Activated naive CD4-positive, alpha-beta T cell treated with anti-CD3 and anti-CD28 coated beads, Interleukin-2, amount 10 ng/mL, durations not matched to agents 7 days and 5 days (primary cell): ENCODE measurements around the gene GLT1D1.

ENCODE experiments used
- CTCF ChIA-PET: fragments of 350-600 bp; sonication (Branson Sonifier 250); formaldehyde crosslinking; loops from one replicate; lab custom pipeline; 2021; ENCODE audit warnings: antibody characterized with exemption; lab: Charles Lee
- DNase-seq: peaks from one replicate; pipeline ENCODE4 v3.0.0-alpha.2; 2020
- H3K27ac Mint-ChIP-seq: one replicate; pipeline ENCODE4 v1.8.0; 2021; ENCODE audit warnings: mild to moderate bottlenecking, moderate library complexity, mixed read lengths
- H3K27me3 Mint-ChIP-seq: one replicate; pipeline ENCODE4 v1.8.0; 2021; ENCODE audit warnings: mild to moderate bottlenecking, mixed read lengths
- H3K36me3 Mint-ChIP-seq: one replicate; pipeline ENCODE4 v1.8.0; 2021; ENCODE audit warnings: mixed read lengths
- H3K4me1 Mint-ChIP-seq: one replicate; pipeline ENCODE4 v1.8.0; 2021; ENCODE audit warnings: mixed read lengths
- H3K4me3 Mint-ChIP-seq: one replicate; pipeline ENCODE4 v1.8.0; 2021; ENCODE audit warnings: mild to moderate bottlenecking, moderate library complexity, mixed read lengths
- H3K9me3 Mint-ChIP-seq: one replicate; pipeline ENCODE4 v1.8.0; 2021; ENCODE audit warnings: mixed read lengths

The GLT1D1 gene

GRCh38 chr12:128816643-128816920 is 36.7 kb upstream of the GLT1D1 start:
- no peak for DNase-seq
- peaks cover 35% of the 10 kb centered on the region for H3K36me3 Mint-ChIP-seq
- H3K27me3 Mint-ChIP-seq, result no peaks in the 10 kb centered on the region
- CTCF ChIA-PET, result no interaction called here
- H3K9me3 Mint-ChIP-seq, result no peaks in the 10 kb centered on the region
- no peak overlapping the region for H3K27ac Mint-ChIP-seq
- peaks cover 57% of the 10 kb centered on the region for H3K4me1 Mint-ChIP-seq
- no peak overlapping the region for H3K4me3 Mint-ChIP-seq

- no peaks in the 10 kb centered on the region for H3K9me3 Mint-ChIP-seq
- H3K27me3 Mint-ChIP-seq, result no peaks in the 10 kb centered on the region
- peaks cover 35% of the 10 kb centered on the region for H3K36me3 Mint-ChIP-seq
Observed at GRCh38 chr12:128817111-128818015, 35.9 kb upstream of the GLT1D1 start.

GRCh38 chr12:128818065-128819022 is 34.9 kb upstream of the GLT1D1 start:
- Mint-ChIP-seq H3K9me3 (no peaks in the 10 kb centered on the region), H3K27me3 (no peaks in the 10 kb centered on the region), H3K36me3 (peaks cover 27% of the 10 kb centered on the region), H3K4me3 (no peak overlapping the region), H3K4me1 (peaks cover 56% of the 10 kb centered on the region), H3K27ac (no peak overlapping the region)
- CTCF ChIA-PET, result no interaction called here
- no peak for DNase-seq

More at GRCh38 chr12:128817111-128818015, 35.9 kb upstream of the GLT1D1 start:
- Mint-ChIP-seq H3K4me1 (peaks cover 60% of the 10 kb centered on the region), H3K4me3 (no peak overlapping the region), H3K27ac (no peak overlapping the region)
- DNase-seq, result no peak
- CTCF ChIA-PET, result no interaction called here

DNA sequence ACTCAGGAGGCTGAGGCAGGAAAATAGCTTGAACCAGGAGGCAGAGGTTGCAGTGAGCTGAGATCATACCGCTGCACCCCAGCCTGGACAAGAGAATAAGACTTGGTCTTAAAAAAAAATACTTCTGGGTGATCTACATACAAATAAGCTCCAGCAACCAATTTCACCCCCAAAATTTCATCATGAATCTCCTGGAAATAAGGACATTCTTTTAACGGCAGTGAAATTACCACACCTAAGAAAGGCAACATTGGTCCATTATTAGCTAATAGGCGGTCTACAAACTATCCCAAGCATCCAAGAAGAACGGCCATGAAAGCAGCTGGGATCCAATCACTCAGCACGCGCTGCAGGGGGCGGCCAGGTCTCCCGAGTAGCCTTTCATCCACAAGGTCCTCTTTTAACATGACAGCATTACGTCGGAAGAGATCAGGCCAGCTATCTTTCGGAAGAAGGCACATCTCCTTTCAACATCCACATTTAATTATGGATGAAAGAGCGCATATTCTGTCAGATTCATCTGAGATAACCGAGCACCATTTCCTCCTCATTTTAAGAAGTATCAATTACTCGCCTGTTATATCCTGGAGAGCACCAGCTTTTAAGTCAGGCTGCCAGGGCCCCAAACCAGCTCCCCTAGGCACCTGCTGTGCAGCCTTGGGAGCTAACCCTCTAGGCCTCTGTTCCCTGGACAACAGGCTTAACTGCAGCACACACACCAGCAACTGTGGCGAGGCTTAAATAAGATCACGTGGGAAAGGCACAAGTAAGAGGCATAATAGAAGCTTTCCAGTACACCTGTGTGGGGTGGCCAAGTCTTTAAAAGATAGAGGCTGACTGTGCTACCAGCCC is 33.8 kb upstream of the GLT1D1 start:
- Mint-ChIP-seq H3K27ac (no peak overlapping the region), H3K4me1 (peaks cover 56% of the 10 kb centered on the region), H3K9me3 (no peaks in the 10 kb centered on the region), H3K36me3 (peaks cover 21% of the 10 kb centered on the region), H3K4me3 (no peak overlapping the region), H3K27me3 (no peaks in the 10 kb centered on the region)
- DNase-seq, result no peak
- CTCF ChIA-PET, result no interaction called here

- Mint-ChIP-seq H3K27me3 (no peaks in the 10 kb centered on the region), H3K27ac (no peak overlapping the region), H3K9me3 (no peaks in the 10 kb centered on the region), H3K4me3 (no peak overlapping the region), H3K36me3 (peaks cover 15% of the 10 kb centered on the region), H3K4me1 (peaks cover 61% of the 10 kb centered on the region)
- CTCF ChIA-PET, result no interaction called here
- no peak for DNase-seq
Observed at GRCh38 chr12:128820253-128820652, 33.0 kb upstream of the GLT1D1 start.

DNA sequence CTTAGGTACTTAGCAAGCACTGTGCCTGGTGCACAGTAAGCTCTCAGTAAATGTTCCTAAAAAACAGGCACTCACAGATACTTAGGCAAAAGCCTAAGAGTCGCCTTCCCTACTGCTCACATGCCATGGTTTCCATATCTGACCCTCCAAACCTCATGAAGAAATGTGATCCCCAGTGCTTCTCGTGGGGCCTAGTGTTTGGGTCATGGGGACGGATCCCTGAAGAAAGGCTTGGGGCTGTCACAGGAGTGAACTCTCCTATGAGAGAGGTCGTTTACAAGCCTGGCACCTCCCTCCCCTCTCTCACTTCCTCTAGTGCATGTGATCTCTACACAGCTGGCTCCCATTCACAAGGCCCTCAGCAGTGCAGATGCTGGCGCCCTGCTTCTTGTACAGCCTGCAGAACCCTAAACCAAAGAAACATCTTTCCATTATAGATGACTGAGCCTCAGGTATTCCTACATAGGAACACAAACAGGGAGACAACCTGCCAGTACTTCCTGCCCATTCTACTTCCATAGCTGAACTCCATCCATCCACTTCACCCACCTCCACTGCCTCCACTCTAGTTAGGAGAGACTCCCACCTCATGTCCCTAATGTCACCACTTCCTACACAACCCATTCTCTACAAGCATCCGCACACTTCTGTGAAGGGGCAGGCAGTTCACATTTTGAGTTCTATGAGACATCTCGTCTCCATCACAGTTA is 32.4 kb upstream of the GLT1D1 start:
- H3K27ac Mint-ChIP-seq, result peak overlapping the region; percentile 39
- no peak overlapping the region for H3K4me3 Mint-ChIP-seq
- DNase-seq, result peak; percentile 36
- H3K4me1 Mint-ChIP-seq, result peaks cover 57% of the 10 kb centered on the region
- no peaks in the 10 kb centered on the region for H3K9me3 Mint-ChIP-seq
- CTCF ChIA-PET, result interaction anchor here (1.2 kb wide), 1 partner anchor 37 kb away, joined by 4 read pairs; no protein-coding TSS in a partner anchor
- H3K27me3 Mint-ChIP-seq, result peaks cover 3% of the 10 kb centered on the region
- peaks cover 15% of the 10 kb centered on the region for H3K36me3 Mint-ChIP-seq

GRCh38 chr12:128823216-128823915 is 29.9 kb upstream of the GLT1D1 start:
- DNase-seq, result no peak
- H3K27ac Mint-ChIP-seq, result peak overlapping the region; percentile 88
- H3K4me1 Mint-ChIP-seq, result peaks cover 42% of the 10 kb centered on the region
- H3K9me3 Mint-ChIP-seq, result no peaks in the 10 kb centered on the region
- peaks cover 3% of the 10 kb centered on the region for H3K27me3 Mint-ChIP-seq
- CTCF ChIA-PET, result no interaction called here
- peak overlapping the region; percentile 81 for H3K4me3 Mint-ChIP-seq
- peaks cover 15% of the 10 kb centered on the region for H3K36me3 Mint-ChIP-seq

DNA sequence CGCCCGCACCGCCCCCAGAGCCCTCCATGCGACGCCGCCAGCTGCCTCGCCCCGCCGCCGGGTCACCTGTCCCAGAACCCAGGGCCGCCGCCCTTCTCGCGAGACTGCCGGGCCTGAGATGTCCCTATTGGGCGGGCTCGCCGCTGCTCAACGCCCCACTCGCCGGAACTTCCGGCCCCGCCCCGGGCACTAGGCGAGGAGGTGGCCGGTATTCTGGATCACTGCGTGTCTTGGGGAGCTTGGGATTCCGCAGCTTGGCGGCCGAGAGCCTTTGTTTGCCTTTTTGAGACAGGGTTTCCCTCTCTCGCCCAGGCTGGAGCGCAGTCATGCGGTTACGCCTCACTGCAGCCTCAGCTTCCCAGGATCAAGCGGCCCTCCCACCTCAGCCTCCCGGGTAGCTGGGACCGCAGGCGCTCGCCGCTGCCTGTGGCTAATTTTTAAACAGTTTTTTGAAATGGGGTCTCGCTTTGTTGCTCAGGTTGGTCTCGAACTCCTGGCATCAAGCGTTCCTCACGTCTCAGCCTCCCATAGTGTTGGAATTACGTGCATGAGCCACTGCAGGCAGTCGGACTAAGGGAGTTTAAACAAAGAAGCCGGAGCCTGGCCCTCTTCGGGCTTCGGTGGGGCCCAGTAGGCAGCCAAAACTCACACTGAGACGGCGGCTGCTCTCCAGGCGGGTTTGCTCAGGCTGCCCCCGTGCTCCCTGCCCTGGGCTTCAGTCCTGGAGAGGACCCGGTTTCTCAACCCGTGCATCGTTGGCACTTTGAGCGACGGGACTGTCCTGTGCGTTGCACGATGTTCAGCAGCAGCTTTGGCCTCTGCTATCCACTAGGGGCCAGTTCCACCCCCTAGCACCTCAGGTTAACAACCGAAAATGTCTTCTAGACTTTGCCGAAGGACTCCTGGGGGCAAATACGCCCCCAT is 29.1 kb upstream of the GLT1D1 start, which contains the start of gene SLC15A4:
Gene SLC15A4 (minus strand): TSS at position 43 of the 924 bp plus-strand sequence. CDS start 15 bp downstream, at position 28.
- H3K4me3 Mint-ChIP-seq, result peak within 1 kb of the TSS; percentile 81
- peaks cover 7% of the 10 kb centered on the region for H3K27me3 Mint-ChIP-seq
- H3K27ac Mint-ChIP-seq, result peak within 1 kb of the TSS; percentile 88
- peak; percentile 97 for DNase-seq
- H3K36me3 Mint-ChIP-seq, result peaks cover 15% of the 10 kb centered on the region
- H3K4me1 Mint-ChIP-seq, result peaks cover 38% of the 10 kb centered on the region
- CTCF ChIA-PET, result interaction anchor here (0.7 kb wide), 1 partner anchor 1330 kb away, joined by 3 read pairs; no protein-coding TSS in a partner anchor
- H3K9me3 Mint-ChIP-seq, result no peaks in the 10 kb centered on the region

- no peak for DNase-seq
- H3K4me1 Mint-ChIP-seq, result peaks cover 40% of the 10 kb centered on the region
- H3K9me3 Mint-ChIP-seq, result no peaks in the 10 kb centered on the region
Observed at GRCh38 chr12:128825835-128826234, 27.4 kb upstream of the GLT1D1 start.

GRCh38 chr12:128827724-128828123 is 25.6 kb upstream of the GLT1D1 start:
- Mint-ChIP-seq H3K4me1 (peaks cover 26% of the 10 kb centered on the region), H3K27me3 (peaks cover 13% of the 10 kb centered on the region), H3K9me3 (no peaks in the 10 kb centered on the region), H3K36me3 (no peaks in the 10 kb centered on the region), H3K4me3 (no peak overlapping the region), H3K27ac (no peak overlapping the region)
- CTCF ChIA-PET, result no interaction called here
- no peak for DNase-seq

More at GRCh38 chr12:128825835-128826234, 27.4 kb upstream of the GLT1D1 start:
- H3K27me3 Mint-ChIP-seq, result peaks cover 13% of the 10 kb centered on the region
- peaks cover 7% of the 10 kb centered on the region for H3K36me3 Mint-ChIP-seq
- CTCF ChIA-PET, result interaction anchor here (0.6 kb wide), 1 partner anchor 43 kb away, joined by 3 read pairs; no protein-coding TSS in a partner anchor
- H3K4me3 Mint-ChIP-seq, result no peak overlapping the region
- no peak overlapping the region for H3K27ac Mint-ChIP-seq

GRCh38 chr12:128829861-128830504 is 23.3 kb upstream of the GLT1D1 start:
- peak; percentile 27 for DNase-seq
- Mint-ChIP-seq H3K36me3 (no peaks in the 10 kb centered on the region), H3K4me1 (peaks cover 16% of the 10 kb centered on the region), H3K27me3 (peaks cover 13% of the 10 kb centered on the region), H3K27ac (peak overlapping the region; percentile 80), H3K9me3 (no peaks in the 10 kb centered on the region), H3K4me3 (no peak overlapping the region)
- CTCF ChIA-PET, result interaction anchor here (1.0 kb wide), 1 partner anchor 47 kb away, joined by 3 read pairs; no protein-coding TSS in a partner anchor
